Hematopoietic multipotent progenitor cell (in vitro differentiated cells): ENCODE measurements around the gene HDAC5. TPM values are rescaled to one million over a fixed set of nuclear protein-coding genes. Genes with fewer than 3 reads are reported as not detected.
"Not testable (repeated sequence)": the region's sequence is repeated elsewhere in the genome, so short reads cannot be mapped to it uniquely, and the experiment has no call there.

Experiments
- DNase-seq, 3 donors: peaks; one replicate each; pipeline ENCODE4 v3.0.0-alpha.2; 2011 to 2015; ENCODE audit warnings: low read depth in 2 of 3, low spot score in 2 of 3
- total RNA-seq: library from RNA; depleted of rRNA; stranded (reverse); fragments of >200 nt; gene quantifications from one replicate; pipeline ENCODE4 v1.2.3, GENCODE V29; 2012

Gene HDAC5
- total RNA-seq, 1 donor, result 102 TPM

DNA sequence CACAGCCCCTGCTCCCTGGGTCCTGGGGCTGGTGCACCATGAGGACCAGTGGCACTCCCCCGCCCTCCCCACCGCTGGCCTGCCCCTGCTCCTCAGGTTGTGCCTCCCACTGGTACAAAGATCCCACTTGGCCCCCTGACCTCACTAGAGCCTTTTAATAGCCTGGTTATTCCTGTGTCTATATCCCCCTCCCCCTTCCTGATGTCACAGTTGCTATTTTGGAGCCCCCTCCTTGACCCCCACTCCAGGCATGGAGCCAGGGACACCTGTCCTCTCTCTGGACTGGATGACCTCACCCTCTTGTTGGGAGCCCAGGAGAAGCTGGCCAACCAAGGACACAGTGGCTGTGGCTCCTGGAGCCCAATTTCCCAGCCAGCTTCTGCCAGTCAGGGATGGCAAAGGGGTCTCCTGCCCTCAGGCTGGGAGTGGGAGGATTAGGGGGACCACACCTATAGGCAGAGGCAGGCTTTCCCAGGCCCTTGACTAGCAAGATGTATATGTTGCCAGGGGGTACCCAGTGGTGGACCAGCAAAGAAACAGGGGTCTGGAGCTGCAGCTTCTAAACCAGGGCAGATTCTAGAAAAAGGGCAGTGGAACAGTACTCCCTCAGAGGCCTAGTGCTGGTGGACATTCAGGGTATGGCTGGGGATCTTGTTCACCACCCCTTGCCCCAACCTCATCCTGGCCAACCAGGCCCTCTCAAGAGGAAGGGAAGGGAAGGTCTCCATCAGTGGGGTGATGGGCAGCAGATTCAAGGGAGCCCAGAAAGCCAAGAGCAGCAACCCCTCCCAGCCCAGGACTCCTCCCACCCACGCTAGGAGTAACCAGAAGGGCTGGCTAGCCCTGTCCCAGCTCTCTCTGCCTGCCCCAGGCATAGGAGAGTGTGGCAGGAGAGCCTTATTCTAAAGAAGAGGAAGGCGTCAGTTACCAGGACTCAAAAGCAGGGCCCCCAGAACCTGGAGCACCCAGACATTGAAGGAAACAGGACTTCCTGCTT, 10.9 kb downstream of the HDAC5 start:
- no peak for DNase-seq

DNA sequence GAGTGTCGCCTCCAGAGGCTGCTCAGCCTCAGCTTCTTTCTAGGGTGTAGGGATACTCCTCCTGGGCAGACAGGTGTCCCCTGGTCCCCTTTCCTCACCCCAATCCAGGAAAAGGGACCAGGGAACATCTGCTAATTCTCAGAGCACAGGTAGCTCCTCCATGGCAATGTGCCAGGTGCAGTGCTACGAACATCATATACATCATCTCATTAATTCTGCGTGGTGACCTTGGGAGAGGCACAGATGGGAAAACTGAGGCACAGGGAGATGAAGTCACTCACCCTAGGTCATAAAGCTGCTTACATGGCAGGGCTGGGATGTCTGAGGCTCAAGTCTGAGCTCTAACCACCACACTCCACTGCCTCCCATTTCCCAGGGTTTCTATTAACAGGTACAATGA, 11.7 kb downstream of the HDAC5 start:
- no peak for DNase-seq

DNA sequence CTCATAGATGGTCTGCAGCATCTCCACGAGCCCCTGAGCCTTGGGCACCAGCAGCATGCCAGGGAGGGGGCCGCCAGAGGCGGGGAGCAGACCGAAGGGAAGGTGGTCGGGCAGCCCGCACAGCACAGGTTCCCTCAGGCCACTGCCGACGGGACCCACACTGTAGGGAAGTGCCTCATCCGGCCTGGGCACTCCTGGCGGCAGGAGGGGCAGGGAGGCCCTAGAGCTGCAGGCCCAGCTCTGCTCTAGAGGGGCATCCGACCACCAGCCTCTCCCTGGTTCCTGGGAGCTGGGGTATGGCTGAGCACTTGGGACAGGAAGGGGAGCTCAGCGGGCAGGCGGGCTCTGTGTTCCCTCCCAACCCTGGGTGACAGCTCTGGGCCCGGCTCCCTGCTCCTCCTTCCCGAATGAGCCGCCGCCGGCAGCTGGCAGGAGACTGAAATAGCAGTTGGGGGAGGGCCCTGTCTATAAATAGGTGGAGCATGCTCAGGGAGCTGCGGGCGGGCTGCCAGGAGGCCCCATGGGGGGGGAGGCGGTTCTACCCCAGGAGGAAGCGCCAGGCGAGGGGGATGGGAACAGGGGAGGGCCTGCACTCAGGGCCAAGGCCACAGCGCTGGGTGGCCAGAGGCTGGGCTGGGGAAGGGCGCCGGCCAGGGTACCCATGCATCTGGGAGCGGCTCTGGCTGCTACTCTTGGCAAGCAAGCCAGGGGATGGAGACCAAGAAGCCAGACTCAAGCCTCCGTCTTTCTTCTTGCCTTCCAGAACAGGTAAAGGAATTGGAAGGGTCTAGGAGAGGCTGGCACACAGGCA, 12.4 kb downstream of the HDAC5 start:
- DNase-seq, result peak in 2 of 3 donors; percentile 78 to 80

DNA sequence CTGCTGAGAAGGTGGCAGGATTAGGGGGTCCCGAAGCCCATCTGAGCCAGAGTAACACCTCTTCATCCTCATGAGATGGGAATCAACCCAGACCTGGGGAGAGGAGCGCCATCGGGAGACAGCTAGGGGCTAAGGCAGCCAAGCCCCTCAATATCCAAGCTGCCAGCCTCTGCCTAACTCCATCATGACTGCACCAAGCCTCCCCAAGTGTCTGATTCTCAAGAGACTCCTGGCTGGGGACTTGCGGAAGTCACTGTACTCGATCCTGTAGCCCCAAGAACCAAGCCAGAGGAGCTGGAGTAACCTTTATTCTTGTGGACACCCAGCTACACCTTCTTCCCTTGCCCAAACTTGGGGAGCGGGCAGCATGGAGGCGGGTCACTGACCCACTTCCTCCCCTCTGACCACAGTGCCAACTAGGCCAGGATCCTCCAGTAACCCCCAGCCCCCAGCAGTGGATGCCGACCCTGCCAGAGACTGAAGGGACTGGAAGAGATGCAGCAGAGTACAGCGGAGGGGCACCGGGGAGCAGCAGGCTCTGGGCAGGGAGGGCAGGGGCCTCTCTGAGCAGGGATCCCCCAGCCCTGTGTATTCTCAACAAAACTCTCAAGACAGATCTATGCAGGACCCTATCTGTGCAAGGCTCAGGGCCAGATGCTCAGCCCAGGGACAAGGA, 13.3 kb downstream of the HDAC5 start:
- no peak for DNase-seq

DNA sequence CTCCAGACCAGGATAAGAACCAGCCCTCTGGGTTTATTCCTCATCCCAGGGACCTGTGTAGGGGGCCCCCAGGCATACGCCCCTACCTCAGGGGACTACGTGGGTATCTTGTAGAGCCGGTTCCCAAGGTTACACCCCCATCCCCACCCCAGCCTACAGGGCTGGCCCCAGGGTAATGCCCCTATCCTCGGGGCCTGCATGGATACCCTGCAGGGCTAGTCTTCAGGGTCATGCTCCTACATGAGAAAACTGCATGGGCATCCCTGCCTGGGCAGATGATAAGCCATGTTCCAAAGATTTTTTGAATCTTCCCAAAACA, 14.2 kb downstream of the HDAC5 start:
- no peak for DNase-seq

DNA sequence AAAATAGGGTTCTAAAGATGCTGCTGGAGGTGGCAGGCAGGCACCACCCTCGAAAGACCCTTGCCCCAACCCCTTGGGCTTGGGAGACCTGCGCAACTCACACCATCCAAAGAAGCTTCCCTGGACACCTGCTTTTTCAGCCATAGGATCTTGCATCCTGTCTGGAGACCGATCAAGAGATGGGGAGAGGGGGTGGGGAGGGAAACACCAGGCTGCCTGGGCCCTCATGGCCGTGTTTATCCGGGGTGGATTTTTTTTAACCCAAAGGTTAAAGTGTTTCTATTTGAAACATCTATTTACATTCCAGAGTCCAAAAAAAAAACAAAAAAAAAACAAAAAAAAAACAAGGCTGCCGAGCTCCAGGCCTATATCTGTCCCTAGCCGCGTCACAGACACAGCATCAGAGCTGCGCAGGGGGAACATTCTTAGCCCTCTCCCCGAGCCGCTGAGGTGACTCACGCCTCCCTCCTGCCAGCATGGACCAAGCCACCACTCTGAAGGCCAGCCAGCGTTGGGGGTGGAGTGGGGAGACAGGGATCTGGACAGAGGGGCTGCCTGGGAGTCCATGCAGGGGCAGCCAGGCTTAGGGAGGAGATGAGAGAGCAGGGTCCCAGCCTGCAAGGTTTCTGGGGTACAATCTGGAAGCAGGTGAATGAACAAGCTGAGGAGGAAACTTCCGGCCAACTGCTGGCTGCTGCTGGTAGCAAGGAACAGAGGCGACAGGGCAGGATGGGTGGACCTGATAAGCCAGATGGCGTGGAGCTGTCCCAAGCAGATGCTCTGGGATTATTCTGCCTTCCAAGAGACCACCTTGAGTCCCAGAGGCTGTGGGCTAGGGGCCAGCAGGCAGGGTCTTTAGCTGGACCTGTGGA, 14.8 kb downstream of the HDAC5 start:
- no peak for DNase-seq

DNA sequence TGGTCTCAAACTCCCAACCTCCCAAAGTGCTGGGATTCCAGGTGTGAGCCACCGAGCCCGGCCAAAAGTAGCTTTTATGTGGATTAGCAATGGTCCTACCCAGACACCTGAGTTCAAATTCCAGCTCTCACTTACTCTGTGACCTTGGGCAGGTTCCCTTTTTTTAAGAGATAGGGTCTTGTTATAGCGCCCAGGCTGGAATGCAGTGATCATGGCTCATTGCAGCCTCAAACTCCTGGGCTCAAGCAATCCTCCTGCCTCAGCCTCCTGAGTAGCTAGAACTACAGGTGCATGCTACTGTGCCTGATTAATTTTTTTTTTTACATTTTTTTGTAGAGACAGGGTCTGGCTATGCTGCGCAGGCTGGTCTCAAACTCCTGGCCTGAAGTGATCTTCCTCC, 16.6 kb downstream of the HDAC5 start:
- DNase-seq, result no peak

DNA sequence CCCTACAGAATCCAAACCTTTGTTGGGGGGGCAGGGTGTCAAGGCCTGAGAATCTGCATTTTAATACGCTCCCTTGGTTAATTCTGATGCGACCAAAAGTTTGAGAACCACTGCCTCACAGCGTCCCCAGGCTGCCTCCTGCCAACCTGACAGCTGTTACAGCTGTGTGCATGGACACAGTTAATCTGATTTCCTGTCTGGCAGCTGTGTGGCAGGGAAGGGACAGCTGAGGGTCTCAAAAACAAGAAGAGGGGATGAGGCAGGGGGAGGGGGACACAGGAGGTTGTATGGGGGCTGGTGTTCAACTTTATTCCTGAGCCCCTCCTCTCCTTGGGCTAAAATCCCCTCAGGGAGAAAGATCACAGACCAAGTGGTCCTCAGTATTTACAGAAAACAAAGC, 17.5 kb downstream of the HDAC5 start:
- DNase-seq, result no peak

DNA sequence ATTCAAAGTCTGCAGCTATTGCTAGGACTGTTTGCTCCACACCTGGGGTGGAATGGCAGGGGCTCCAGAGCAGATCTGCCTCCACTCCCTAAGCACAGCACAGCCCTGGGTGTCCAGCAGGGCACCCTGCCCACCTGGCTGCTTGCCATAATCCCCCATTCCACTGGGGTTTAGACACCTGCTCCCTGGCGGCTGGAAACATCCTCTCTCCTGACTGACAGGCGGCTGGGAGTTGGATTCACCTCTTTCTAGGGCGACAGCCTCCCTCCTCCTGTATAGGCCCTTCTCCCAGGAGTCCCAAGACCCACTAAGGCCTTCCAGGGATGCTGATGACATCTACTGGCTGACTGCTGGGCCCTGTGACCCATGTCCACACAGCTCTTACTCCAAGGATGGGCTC, 18.0 kb downstream of the HDAC5 start:
- no peak for DNase-seq

DNA sequence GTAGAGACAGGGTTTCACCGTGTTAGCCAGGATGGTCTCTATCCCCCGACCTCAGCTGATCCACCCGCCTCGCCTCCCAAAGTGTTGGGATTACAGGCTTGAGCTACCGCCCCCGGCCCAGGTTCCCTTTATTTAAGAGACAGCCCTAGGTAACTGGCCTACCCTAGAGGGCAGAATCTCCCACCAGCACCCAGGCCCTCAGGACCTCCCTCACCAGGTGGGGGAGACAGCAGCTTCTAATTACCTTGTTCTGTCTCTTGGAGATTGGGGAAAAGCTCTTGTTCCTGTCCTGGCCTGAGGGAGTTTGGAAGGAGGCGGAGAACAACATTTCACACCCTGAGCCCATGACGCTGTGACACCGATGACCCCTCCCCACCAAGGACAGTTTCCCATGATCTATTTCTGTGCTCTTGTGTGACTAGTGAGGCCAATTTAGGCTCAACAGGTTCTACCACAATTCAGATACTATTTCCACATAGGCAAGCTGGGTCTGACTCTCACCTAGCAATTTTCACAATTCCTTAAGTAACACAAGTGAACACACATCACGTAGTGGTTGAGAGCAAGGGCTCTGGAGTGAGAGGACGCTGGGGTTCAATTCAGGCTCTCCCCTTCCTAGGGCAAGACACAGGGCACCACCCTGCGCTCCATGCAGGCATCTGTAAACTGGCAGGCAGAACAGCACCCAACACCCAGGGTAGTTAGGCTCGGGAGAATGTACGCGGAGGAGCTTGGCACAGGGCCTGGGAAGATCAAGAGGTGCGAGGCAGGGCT, 20.4 kb downstream of the HDAC5 start:
- no peak for DNase-seq

DNA sequence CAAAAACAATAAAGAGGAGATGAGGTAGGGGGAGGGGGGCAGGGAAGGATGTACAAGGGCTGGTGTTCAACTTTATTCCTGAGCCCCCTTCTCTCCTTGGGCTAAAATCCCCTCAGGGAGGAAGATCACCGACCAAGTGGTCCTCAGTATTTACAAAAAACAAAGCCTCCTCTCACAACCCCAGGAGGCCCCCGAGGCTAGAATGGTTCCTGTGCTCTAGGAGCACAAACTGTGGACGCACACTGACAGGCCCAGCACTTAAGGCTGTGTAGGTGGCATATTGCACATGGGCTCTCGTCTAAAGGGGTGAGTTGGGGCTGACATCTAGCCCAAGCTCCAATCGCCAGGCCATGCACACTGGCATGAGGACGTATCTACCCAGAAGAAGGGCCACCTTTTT, 21.6 kb downstream of the HDAC5 start:
- DNase-seq, result not testable (repeated sequence)

DNA sequence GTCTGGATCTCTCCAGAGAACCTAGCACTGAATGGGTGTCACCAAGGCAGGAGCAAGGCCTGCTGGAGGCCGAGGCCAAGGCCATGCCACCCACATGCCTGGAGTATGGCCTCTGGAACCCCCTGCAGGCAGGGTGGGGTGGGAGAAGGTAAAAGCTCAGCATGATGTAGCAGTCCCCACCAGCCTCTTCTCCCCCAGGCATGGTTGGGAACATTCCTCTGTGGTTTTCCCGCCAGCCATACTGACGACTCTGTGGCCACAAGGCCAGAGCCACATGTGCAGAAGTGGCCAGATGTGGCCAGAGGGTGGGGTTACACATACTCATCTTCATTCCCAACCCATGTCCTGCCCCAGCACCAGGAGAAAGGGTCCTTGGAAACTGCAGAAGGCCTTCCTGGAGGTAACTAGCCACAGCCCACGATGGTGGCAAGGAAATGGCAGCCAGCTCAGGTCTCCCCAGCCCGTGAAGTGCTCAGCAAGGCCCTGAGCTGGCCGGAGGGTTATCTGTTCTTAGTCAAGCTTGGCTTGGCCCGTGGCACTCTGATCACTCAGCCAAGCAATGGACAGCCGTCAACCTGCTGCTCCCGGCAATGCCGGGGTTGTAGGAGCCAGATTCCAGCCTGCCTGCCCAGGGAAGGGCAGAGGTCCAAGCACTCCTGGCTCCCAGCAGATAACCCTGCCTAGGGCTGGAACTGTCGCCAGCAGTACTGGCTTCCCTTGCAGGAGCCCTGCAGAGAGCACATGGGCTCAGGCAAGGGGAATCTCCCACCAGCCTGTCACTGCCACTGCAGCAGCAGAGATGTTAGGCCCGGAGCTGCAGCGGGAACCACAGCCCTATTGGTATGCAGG, 26.1 kb downstream of the HDAC5 start:
- no peak for DNase-seq

DNA sequence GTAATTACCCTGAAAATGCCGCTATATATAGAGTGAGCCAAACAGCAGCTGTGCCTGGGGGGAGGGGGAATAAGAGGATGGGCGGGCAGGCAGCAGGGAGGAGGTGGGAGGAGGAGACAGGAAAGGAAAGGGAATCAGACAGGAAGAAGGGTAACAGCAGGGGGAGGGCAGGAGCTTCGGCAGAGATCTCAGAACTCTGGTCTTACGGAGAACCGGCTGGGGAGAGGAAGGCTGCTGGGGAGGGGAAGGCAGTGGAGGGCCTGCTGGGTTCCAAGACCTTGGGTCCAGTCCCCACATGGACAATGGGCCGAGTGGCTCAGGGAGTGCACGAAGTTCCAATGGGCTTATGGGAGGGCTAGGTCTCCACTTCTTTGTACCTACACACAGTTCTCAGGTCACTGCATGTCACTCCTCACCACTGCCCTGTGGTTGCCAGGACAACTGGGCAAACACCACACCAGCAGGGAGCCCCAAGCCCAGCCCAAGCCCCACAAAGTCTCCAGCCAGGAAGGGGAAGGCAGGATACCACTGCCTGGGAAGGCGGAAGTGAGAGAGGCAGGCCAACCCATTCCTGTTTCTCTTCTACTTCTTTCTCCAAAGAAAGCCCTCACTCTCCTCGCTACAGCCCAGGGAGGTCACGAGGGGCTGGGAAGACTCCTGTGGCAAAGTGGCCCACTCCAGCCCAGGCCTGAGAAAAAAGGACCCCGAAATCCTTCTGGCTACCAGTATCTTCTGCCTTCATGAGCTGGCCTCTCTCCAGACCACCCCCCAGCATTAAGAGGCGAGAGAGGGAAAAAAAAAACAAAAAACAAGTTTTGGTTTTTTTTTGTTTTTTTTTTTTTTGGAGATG, 27.6 kb downstream of the HDAC5 start:
- peak in 2 of 3 donors; percentile 64 to 71 for DNase-seq

DNA sequence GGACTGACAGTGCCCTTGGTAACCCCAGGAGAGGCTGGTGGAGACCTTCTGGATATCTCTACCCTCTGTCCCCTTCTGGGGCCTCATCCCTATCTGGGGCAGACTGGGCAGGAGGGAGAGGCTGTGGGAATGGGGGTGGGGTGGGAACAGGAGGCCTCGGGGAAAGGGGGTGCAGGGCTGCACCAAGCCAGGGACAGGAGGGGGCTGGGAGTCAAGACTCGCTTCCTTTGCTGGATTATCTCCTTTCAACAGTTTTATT, 28.1 kb downstream of the HDAC5 start:
- DNase-seq, result no peak

DNA sequence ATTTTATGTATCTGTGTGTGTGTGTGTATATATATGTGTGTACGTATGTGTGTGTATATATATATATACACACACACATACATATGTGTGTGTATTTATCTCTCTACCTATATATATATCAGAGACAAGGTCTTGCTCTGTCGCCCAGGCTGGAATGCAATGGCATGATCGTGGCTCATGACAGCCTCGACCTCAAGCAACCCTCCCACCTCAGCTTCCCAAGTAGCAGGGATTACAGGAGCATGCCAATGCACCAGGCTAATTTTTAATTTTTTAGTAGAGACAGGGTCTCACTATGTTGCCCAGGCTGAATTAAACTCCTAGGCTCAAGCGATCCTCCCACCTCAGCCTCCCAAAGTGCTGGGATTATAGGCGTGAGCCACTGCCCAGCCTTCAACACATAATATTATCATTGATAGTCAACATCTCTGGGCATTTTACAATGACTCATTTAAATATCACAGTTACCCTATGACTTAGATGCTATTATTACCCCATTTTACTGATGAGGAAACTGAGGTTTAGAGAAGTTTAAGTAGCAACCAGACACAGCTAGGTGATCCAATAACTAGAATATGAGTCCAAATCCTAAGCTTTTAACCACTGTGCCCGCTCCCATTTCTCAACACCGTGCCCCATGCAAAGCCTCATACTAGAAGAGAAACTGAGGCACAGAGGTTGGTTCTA, 28.6 kb downstream of the HDAC5 start:
- no peak for DNase-seq

DNA sequence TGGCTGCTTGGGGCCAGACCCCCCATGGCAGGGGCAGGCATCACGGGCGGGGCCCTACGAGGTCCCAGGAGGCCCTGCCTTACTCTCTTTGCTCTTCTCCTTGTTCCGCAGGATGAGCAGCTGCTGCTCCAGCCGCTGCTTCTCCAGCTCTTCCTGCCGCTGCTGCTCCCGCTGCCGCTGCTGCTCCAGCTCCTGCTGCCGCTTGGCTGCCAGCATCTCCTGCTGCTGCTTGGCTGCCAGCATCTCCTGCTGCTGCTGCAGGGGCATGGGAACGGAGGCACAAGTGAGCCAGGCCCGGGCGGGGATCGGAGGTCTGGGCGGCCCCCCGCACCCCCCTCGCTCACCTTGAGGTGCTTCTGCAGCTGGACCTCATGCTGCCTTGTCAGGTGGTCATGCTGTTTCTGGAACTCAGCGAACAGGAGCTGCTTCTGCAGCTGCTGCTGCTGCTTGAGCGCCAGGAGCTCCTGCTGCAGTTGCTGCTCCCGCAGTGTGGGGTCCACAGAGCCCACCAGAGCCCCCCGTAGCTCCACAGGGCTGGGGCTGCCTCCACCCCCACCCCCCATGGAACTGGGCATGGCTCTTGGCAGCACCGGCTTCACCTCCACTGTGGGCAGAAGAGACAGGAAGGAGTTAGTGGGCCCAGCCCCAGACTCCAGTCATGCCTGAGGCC, 30.1 kb downstream of the HDAC5 start:
- no peak for DNase-seq

DNA sequence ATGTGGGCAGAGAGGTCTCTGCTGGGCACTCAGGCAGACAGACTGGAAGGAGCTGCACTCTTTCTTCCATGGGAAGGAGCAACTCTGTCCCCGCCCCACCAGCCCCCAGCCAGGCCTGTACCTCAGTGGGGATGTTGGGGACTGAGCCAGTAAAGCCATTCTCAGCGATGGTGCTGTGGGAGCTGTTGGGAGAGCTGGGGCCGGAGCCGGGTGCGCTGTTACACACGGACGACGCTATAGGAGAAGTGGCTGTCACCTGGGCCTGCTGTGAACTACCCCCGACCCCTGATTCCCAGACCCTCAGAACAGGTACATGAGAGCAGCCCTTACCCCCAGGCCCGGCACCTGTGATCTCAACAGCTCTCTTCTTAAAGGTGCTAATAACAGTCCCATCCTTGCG, 31.4 kb downstream of the HDAC5 start:
- no peak for DNase-seq
